ENCODE results near the gene GLIS2. TPM values are rescaled to one million over a fixed set of nuclear protein-coding genes. Genes with fewer than 3 reads are reported as not detected.

The GLIS2 gene
- total and polyA plus RNA-seq, 10 donors = 0.89 to 8.4 (median 3.3) TPM

GRCh38 chr16:4295581-4295980 lies 20.3 kb upstream of the GLIS2 start:
- WGBS, 5 donors = 82 to 92% (median 85%) methylated on average over 6 of the region's 6 CpGs
- no peak overlapping the region for H3K4me3 ChIP-seq
- H3K27ac ChIP-seq = no peak overlapping the region
- no peak for TF ChIP-seq POLR2AphosphoS5 (IDR thresholded peaks at IDR 0.05)
- no peak for TF ChIP-seq CTCF (IDR thresholded peaks at IDR 0.05 in 8 of 11, conservative IDR thresholded peaks at IDR 0.05 in 3 of 11)
- no peak for TF ChIP-seq POLR2A (IDR thresholded peaks at IDR 0.05)
- H3K4me1 ChIP-seq = peaks cover 0 to 23% (median 6%) of the 10 kb centered on the region in 6 donors
- DNase-seq = no peak
- no peaks in the 10 kb centered on the region for H3K36me3 ChIP-seq
- no peaks in the 10 kb centered on the region for H3K9me3 ChIP-seq
- H3K27me3 ChIP-seq (replicated peaks in 1 of 7) = peaks cover 0 to 13% (median 0%) of the 10 kb centered on the region in 7 donors
- intact Hi-C loops (cut with DNase I; ENCODE audit: low total_unique reads) = no loop called here

GRCh38 chr16:4297480-4297879 lies 18.4 kb upstream of the GLIS2 start:
- intact Hi-C loops (cut with DNase I; ENCODE audit: low total_unique reads) = no loop called here
- H3K9me3 ChIP-seq = no peaks in the 10 kb centered on the region

GRCh38 chr16:4298761-4299522 lies 16.9 kb upstream of the GLIS2 start:
- H3K4me3 ChIP-seq = no peak overlapping the region

More at GRCh38 chr16:4297480-4297879, 18.4 kb upstream of the GLIS2 start:
- H3K27me3 ChIP-seq (replicated peaks in 1 of 7) = peaks cover 0 to 13% (median 0%) of the 10 kb centered on the region in 7 donors
- DNase-seq = no peak
- WGBS, 5 donors = 89 to 96% (median 92%) methylated on average over 6 of the region's 6 CpGs
- H3K27ac ChIP-seq = no peak overlapping the region
- H3K36me3 ChIP-seq = peaks cover 0 to 8% (median 0%) of the 10 kb centered on the region in 6 donors
- peaks cover 0 to 23% (median 6%) of the 10 kb centered on the region in 6 donors for H3K4me1 ChIP-seq
- TF ChIP-seq POLR2AphosphoS5 (IDR thresholded peaks at IDR 0.05) (no peak), CTCF (IDR thresholded peaks at IDR 0.05 in 8 of 11, conservative IDR thresholded peaks at IDR 0.05 in 3 of 11) (no peak), POLR2A (IDR thresholded peaks at IDR 0.05) (no peak)
- H3K4me3 ChIP-seq = no peak overlapping the region

More at GRCh38 chr16:4298761-4299522, 16.9 kb upstream of the GLIS2 start:
- intact Hi-C loops (cut with DNase I; ENCODE audit: low total_unique reads) = no loop called here
- H3K27me3 ChIP-seq (replicated peaks in 1 of 7) = peaks cover 0 to 3% (median 0%) of the 10 kb centered on the region in 7 donors
- peaks cover 0 to 14% (median 6%) of the 10 kb centered on the region in 6 donors for H3K4me1 ChIP-seq
- DNase-seq = no peak
- H3K27ac ChIP-seq = peak overlapping the region in 4 of 8 donors; percentile 5 to 22 (median 18)
- peak in 1 of 3 donors; percentile 12 for TF ChIP-seq POLR2AphosphoS5 (IDR thresholded peaks at IDR 0.05)
- no peak for TF ChIP-seq CTCF (IDR thresholded peaks at IDR 0.05 in 8 of 11, conservative IDR thresholded peaks at IDR 0.05 in 3 of 11)
- no peak for TF ChIP-seq POLR2A (IDR thresholded peaks at IDR 0.05)
- WGBS, 5 donors = 42 to 60% (median 49%) methylated on average over 14 to 15 of the region's 15 CpGs
- H3K36me3 ChIP-seq = peaks cover 0 to 8% (median 0%) of the 10 kb centered on the region in 6 donors
- H3K9me3 ChIP-seq = no peaks in the 10 kb centered on the region
